C4-2B (cell line): ENCODE data around the gene DLX3.

Experiments used
- CTCF ChIP-seq: fragments of 450-650 bp; conservative IDR thresholded peaks from 2 replicates; pipeline ENCODE4 v1.5.1; 2017; ENCODE audit warnings: mild to moderate bottlenecking
- ZFX ChIP-seq: fragments of 450-650 bp; IDR thresholded peaks from 2 replicates; pipeline ENCODE4 v1.6.1; 2017

- TF ChIP-seq CTCF (no peak), ZFX (no peak)
These were observed 16.5 kb downstream of the DLX3 start for GRCh38 chr17:49978501-49978900.
